Measurements from ENCODE around the gene RAP2B. TPM values are rescaled to one million over a fixed set of nuclear protein-coding genes. Genes with fewer than 3 reads are reported as not detected.

The RAP2B gene
- total and polyA plus RNA-seq, 12 donors, result 2.6 to 25.1 (median 10.9) TPM

DNA sequence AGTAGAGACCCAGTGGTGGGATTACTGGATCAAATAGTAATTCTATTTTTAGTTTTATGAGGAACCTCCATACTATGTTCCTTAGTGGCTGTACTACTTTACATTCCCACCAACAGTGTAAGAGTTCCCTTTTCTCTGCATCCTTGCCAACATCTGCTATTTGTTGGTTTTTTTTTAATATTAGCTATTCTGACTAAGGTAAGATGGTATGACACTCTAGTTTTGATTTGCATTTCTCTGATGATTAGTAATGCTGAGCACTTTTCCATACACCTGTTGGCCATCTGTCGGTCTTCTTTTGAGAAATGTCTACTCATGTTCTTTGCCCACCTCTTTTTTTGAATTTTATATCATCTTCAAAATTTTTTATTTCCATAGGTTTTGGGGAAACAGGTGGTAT, 34.2 kb upstream of the RAP2B start:
- Histone ChIP-seq H3K27ac (no peak overlapping the region), H3K4me3 (no peak overlapping the region), H3K4me1 (replicated peaks in 1 of 2) (no peaks in the 10 kb centered on the region), H3K9me3 (replicated peaks in 1 of 3) (no peaks in the 10 kb centered on the region), H3K27me3 (no peaks in the 10 kb centered on the region), H3K36me3 (replicated peaks in 1 of 2) (no peaks in the 10 kb centered on the region)
- intact Hi-C loops (cut with DNase I), result no loop called here
- TF ChIP-seq POLR2A (IDR thresholded peaks at IDR 0.05), result no peak
- no peak for TF ChIP-seq CTCF (IDR thresholded peaks at IDR 0.05)
- WGBS, 4 donors, result 67 to 91% (median 79%) methylated on average over 1 of the region's 1 CpG
- DNase-seq, result no peak

- H3K4me1 ChIP-seq (replicated peaks in 1 of 2), result no peaks in the 10 kb centered on the region
- intact Hi-C loops (cut with DNase I), result no loop called here
- no peaks in the 10 kb centered on the region for H3K27me3 ChIP-seq
- WGBS, 4 donors, result 77 to 82% (median 79%) methylated on average over 11 of the region's 11 CpGs
- TF ChIP-seq POLR2A (IDR thresholded peaks at IDR 0.05) (no peak), CTCF (IDR thresholded peaks at IDR 0.05) (no peak)
- H3K27ac ChIP-seq, result no peak overlapping the region
- no peaks in the 10 kb centered on the region for H3K36me3 ChIP-seq (replicated peaks in 1 of 2)
- H3K9me3 ChIP-seq (replicated peaks in 1 of 3), result no peaks in the 10 kb centered on the region
- H3K4me3 ChIP-seq, result no peak overlapping the region
- no peak for DNase-seq
Observed at GRCh38 chr3:153129426-153129825, 32.6 kb upstream of the RAP2B start.

DNA sequence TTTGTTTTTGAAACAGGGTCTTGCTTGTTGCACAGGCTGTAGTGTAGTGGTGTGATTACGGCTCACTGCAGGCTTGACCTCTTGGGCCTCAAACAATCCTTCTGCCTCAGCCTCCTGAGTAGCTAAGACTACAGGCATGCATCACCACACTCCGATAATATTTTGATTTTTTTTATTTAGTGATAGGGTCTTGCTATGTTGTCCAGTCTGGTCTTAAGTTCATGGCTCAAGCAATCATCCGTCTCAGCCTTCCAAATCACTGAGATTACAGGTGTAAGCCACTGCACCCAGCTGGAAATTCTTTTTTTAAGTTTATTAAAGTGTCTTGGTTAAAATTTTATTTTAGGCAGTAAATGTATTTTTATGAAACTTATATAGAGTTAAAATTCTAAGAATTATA, 32.2 kb upstream of the RAP2B start:
- Histone ChIP-seq H3K9me3 (replicated peaks in 1 of 3) (no peaks in the 10 kb centered on the region), H3K27me3 (no peaks in the 10 kb centered on the region), H3K4me3 (no peak overlapping the region), H3K36me3 (replicated peaks in 1 of 2) (no peaks in the 10 kb centered on the region), H3K4me1 (replicated peaks in 1 of 2) (no peaks in the 10 kb centered on the region), H3K27ac (no peak overlapping the region)
- DNase-seq, result no peak
- no peak for TF ChIP-seq POLR2A (IDR thresholded peaks at IDR 0.05)
- no peak for TF ChIP-seq CTCF (IDR thresholded peaks at IDR 0.05)
- intact Hi-C loops (cut with DNase I), result loop anchor here in 1 of 2 donors (10.0 kb wide), 1 partner anchor 65 kb away; no protein-coding TSS in a partner anchor
- 74 to 92% (median 90%) methylated on average over 3 of the region's 3 CpGs for WGBS, 4 donors

DNA sequence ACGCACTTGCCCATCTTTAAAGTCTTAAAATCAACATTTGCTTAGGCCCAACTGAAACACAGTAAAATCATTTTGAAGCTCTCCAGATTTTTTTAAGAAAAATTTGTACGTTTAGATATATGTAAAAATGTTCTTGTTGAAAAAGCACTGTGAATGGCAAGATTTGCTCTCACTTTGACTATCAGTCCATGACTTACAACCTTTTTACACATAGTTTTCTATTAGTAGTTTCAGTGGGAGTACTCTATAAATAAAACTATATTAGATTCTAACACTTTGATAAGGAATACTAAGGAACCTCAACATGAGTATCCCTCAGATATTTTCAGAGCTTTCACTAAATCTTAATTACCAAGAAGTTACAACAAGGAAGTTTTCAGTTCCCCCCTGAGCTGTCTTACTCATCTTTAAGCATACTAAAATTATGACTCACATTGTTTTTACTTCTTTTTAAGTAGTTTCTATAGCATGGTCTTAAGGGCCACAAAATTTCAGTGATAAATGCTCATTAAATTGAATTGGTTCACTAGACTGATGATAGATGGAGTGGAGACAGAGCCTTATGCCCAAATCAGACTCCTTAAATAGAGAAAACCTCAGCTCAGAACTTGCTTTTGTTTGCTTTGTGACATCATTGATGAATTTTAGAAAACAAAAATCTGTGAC, 31.6 kb upstream of the RAP2B start:
- H3K36me3 ChIP-seq (replicated peaks in 1 of 2), result no peaks in the 10 kb centered on the region
- H3K27ac ChIP-seq, result no peak overlapping the region
- no peak overlapping the region for H3K4me3 ChIP-seq
- no peaks in the 10 kb centered on the region for H3K27me3 ChIP-seq
- no peaks in the 10 kb centered on the region for H3K4me1 ChIP-seq (replicated peaks in 1 of 2)
- intact Hi-C loops (cut with DNase I), result loop anchor here in 1 of 2 donors (10.0 kb wide), 1 partner anchor 66 kb away; no protein-coding TSS in a partner anchor
- WGBS, 4 donors, result 62 to 80% (median 72%) methylated on average over 2 of the region's 2 CpGs
- TF ChIP-seq POLR2A (IDR thresholded peaks at IDR 0.05), result no peak
- TF ChIP-seq CTCF (IDR thresholded peaks at IDR 0.05), result no peak
- DNase-seq, result no peak
- no peaks in the 10 kb centered on the region for H3K9me3 ChIP-seq (replicated peaks in 1 of 3)
